ENCODE data around the gene PIGW.
A peak's percentile ranks its signal among the peaks of the same experiment; 100 is the strongest.
"Not testable (repeated sequence)": the region's sequence is repeated elsewhere in the genome, so short reads cannot be mapped to it uniquely, and the experiment has no call there.

Gene PIGW

GRCh38 chr17:36534840-36535668, at the start of gene PIGW, which contains the start of gene MYO19:
Gene PIGW, plus strand, starts transcription at chr17:36534987. Its CDS starts 2,115 bp downstream, at chr17:36537102.
Gene MYO19, minus strand, starts transcription at chr17:36534868. Its CDS starts 2,330 bp downstream, at chr17:36532538.
- DNase-seq = peak; percentile 94

DNA sequence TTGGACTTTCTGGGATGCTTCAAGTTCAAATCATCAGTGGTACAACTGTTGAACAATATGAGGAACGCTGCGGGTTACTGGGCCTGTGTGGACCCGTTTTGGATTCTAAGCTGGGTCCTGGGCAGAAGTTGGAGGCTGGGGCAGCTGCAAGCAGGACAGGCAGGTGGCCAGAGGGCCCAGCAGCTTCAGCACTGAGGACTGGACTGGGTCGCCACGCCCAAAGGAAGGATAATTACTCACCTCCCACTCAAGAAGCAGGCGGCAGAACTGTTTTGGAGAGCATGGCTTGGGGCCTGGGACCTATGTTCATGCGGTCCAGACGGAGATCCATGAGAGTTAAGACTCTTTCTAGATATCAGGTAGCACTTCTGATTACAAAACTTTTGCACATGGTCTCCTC, 49.8 kb upstream of the PIGW start:
- no peak for DNase-seq

DNA sequence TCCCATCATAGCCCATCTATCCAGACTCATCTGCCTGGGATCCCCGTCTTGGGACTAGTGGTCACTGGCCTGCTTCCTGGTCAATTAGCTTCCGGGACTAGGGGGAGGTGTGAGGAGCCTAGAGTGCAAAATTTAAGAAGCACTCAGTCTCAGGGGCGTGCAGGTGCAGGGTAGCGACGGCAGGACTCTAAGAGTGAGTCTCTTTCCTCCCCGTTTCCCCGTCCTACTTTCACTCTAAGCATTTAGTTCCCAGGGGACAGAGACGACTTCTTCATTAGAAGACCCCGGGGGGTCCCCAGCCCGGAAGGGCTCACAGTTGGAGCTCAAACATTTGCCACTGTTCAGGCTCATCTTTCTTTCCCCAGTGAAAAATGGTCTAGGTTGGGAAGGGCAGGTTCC, 49.0 kb upstream of the PIGW start:
- no peak for DNase-seq

GRCh38 chr17:36486204-36487194, 48.3 kb upstream of the PIGW start, which contains the start of gene ZNHIT3:
Gene ZNHIT3, plus strand, starts transcription at chr17:36486681. Its CDS starts 19 bp downstream, at chr17:36486700.
- DNase-seq = peak; percentile 95

DNA sequence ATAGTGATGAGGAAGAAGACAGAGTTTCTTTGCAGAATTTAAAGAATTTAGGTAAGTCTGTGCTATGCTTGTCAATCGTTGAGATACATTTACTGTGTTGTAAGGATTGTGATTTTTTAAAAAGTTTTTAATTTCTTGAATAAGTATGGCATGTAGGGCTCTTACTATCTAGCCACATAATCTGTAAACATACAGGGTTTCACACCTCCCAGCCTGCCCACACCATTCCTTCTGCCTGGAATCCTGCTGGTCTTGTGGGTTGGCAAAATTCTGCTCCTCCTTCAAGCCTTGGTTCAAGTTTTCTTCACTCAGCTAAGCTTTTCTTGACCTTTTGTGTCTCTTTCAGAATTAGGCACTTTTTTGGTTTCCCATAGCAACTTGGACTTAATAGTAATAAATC, 40.8 kb upstream of the PIGW start:
- DNase-seq = no peak

DNA sequence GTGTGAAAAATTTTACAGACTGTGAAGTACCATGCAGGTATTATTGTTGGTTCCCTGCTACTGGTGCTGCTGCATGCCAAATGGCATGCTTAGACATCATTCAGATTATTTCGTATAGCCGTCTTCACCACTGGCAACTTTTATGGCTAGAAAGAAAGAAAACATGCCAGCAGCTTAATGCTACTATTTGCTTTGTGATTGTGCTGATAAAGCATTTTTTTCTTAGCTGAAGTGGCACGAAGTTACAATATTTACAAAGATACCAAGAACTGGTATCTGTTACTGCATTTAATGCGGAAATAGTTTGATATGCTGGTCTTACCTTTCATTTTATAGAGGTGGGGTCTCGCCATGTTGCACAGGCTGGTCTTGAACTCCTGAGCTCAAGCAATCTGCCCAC, 40.1 kb upstream of the PIGW start:
- DNase-seq = no peak

GRCh38 chr17:36495076-36495578, 39.7 kb upstream of the PIGW start:
- DNase-seq = no peak

- no peak for DNase-seq
Observed at GRCh38 chr17:36496018-36496789, 38.6 kb upstream of the PIGW start.

GRCh38 chr17:36498155-36498554, 36.6 kb upstream of the PIGW start:
- DNase-seq = no peak

GRCh38 chr17:36498560-36499300, 36.1 kb upstream of the PIGW start:
- no peak for DNase-seq

DNA sequence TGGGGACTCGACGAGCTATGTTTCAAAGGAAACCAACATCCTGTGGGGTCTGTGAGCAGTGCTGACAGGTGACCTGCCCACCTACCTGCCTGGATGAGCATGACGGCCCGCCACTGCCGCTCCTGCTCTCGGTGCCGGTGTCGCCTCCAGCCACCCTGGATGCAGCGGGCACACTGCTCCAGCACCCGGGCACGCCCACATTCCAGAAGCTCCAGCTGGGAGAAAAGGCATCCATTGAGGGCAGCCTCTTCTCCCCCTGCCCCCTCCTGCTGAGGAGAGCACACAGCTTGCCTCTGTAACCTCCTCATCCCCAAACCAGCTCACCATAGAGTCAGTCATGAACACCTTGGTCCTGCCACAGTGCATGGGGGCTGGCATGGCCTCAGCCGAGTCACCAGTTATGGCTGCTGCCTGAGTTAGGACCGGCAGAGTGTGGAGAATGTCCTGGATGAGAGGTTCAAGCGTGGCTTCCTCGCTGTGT, 34.0 kb upstream of the PIGW start:
- no peak for DNase-seq

GRCh38 chr17:36501351-36501750, 33.4 kb upstream of the PIGW start:
- no peak for DNase-seq

DNA sequence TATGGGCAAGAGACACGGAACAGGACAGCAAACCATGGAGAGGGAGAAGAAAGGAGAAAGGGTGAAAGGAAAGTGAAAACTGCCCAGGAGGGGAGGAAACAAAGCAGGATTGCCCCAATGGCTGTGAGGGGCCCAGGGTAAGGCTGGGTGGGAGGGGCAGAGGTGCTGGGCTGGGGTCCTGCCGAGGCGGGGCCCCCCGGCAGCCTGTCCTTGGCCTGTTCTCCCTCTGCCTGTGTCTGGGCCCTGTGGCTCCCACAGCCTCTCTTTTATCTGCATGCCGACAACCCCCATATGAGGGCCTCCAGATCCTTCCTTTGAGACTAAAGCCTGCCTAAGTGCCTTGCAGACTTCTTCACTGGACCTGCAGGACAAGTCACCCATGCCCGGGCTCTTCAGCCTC, 32.8 kb upstream of the PIGW start:
- DNase-seq = no peak

DNA sequence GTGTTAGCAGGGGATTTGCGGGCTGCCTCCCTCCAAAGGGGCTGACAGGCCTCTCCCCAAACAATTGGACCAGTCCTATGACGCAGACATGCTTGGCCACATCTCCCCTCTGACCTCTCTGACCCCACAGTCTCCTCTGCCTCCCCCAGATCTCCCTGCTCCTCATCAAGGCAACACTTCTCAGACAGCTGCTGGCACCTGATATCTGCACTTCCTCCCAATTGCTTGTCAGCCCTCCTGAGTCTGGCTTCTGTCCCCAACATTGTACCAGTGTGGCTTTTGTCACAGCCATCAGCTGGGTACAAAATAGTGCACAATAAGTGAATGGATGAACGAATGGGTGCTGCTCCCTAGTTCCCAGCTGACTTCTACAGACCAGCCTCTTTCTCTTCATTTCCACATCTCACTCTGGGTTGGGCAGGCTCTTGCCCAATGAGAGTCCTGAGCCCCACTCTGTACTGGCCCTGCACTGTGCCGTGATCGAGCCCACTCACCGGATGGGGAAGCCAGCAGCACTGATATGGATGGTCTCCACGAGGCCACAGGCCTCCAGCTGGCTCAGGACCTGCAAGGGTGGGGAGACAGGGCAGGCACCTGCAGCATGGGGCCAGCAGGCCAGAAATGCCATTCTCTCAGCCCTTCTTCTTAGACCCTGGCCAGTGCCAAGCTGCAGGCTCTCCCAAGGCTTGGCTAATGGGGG, 31.2 kb upstream of the PIGW start:
- no peak for DNase-seq

DNA sequence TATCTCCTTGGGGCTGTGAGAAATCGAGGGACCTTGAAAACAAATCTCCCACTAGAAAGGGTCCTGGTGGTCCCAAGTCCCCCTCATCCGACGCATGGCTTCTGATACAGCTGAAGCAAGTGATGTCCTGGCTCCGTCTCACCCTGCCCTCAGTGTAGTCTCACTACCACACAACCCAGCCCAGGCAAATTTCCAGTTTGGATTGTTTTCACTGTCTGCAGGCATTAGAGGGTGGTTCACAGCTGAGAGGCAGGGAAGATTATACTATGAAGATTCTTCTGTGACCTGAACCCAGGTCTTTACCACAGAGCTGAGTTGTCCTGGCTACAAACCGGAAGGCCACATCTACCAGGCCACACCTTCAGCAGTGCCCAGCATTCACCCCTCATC, 30.6 kb upstream of the PIGW start:
- DNase-seq = no peak

DNA sequence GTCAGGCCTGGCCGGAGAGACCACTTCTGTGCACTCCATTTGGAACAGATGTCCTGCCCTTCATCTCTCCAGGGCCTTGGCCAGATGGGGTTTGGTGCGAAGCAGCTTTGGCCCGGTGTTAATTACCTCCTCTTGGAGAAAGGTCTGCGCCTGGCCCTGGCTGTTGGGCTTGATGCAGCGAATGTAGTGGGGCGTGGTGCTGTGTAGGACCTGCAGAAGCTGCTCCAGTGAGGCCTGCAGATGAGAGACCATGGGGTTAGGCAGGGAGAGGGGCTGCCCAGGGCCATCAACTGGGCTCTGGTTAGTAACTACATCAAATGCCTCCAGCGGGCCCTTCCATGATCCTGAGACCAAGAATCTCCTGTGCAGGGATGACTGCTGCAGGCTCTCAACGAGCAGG, 29.6 kb upstream of the PIGW start:
- no peak for DNase-seq

GRCh38 chr17:36506249-36506826, 28.4 kb upstream of the PIGW start:
- DNase-seq = no peak

DNA sequence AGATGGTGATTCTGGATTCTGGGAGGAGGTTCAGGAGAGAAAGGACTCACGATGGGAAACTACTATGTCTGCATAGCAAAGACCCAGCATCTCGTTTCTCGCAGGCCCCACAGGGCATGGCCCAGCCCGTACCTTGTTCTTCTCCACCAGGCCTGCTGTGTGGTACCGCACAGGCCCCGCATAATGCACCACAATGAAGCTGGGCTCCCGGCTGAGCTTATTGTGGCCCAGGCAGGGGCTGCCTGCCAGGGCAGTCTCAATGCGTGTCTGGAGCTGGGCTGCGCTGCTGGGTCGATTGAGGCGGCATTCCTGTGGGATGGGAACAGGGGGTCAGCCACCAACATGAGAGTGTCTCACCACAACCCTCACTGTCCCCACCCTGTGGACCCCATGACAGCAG, 28.0 kb upstream of the PIGW start:
- no peak for DNase-seq

GRCh38 chr17:36507266-36507665, 27.5 kb upstream of the PIGW start:
- no peak for DNase-seq

- DNase-seq = not testable (repeated sequence)
Observed at GRCh38 chr17:36508439-36508838, 26.3 kb upstream of the PIGW start.

Measured in RPMI8226 (cell line).